ENCODE results near the gene PDCD1. TPM values are rescaled to one million over a fixed set of nuclear protein-coding genes. Genes with fewer than 3 reads are reported as not detected.

Gene PDCD1
- total RNA-seq, 1 experiment from 2014 or later, result 0.22 TPM

DNA sequence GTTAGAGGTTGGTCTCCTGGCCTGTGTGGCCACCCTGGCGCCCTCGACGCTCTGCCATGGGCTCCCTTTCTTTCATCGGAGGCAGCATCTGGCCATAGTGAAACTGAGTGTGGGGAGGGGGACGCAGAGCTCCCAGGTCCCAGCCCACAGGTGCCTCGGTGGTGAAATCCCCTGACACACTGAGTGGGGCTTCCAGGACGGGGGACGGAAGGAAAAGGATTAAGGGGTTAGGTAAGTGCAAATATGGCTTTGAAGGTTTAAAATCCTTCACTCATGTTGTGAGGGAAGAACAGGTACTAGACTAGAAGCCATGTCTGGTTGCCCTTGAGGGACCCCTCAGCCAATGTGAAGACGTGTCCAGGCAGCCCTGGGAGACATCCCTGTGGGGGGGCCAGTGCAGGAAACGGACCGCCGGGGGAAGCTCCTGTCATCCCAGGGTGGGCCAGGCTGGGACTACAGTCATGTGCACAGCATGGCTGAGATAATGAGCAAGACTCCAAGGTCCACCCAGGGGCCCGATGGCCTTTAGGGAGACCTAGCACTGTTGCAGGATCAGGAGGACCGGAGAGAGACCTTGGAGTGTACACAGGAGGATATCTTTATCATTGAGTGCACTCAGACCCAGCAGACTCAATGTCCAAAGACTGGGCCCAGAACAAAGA lies 47.2 kb upstream of the PDCD1 start:
- H3K9me3 ChIP-seq (ENCODE audit: control insufficient read depth in 1 of 2, insufficient read depth in 1 of 2, low read depth in 1 of 2, low read length in 2 of 2), result no peaks in the 10 kb centered on the region
- H3K79me2 ChIP-seq (ENCODE audit: insufficient read depth, low read length), result no peaks in the 10 kb centered on the region
- H3K36me3 ChIP-seq (ENCODE audit: control insufficient read depth in 1 of 2, insufficient read depth in 2 of 2, low read length in 2 of 2), result no peaks in the 10 kb centered on the region
- DNase-seq (ENCODE audit: low read depth, low spot score) (no peak), ATAC-seq (no peak)
- H3K4me2 ChIP-seq (ENCODE audit: low read length), result no peak overlapping the region
- H3K27ac ChIP-seq (ENCODE audit: low read depth, low read length), result no peak overlapping the region
- no peak overlapping the region for H2AFZ ChIP-seq (ENCODE audit: low read depth, low read length, poor library complexity, severe bottlenecking)
- H3K4me1 ChIP-seq (ENCODE audit: control insufficient read depth in 1 of 2, insufficient read depth in 2 of 2, low read length in 2 of 2), result no peaks in the 10 kb centered on the region
- ChIA-PET RAD21 (ENCODE audit: low non-redundant PET in 1 of 2, low total read pairs in 2 of 2, uncharacterized antibody in 2 of 2, unreplicated experiment in 2 of 2) (no interaction called here), CTCF (no interaction called here), POLR2A (no interaction called here)
- no peaks in the 10 kb centered on the region for H3K9me2 ChIP-seq (ENCODE audit: insufficient read depth)
- H3K4me3 ChIP-seq (replicated peaks in 1 of 2; ENCODE audit: low read depth in 1 of 2, low read length in 2 of 2), result no peak overlapping the region
- intact Hi-C loops (cut with micrococcal nuclease), result no loop called here
- no peaks in the 10 kb centered on the region for H3K27me3 ChIP-seq (ENCODE audit: insufficient read depth, low read length)
- BruUV-seq (replicated peaks), result no TSS peak
- TF ChIP-seq, protein P1, sequence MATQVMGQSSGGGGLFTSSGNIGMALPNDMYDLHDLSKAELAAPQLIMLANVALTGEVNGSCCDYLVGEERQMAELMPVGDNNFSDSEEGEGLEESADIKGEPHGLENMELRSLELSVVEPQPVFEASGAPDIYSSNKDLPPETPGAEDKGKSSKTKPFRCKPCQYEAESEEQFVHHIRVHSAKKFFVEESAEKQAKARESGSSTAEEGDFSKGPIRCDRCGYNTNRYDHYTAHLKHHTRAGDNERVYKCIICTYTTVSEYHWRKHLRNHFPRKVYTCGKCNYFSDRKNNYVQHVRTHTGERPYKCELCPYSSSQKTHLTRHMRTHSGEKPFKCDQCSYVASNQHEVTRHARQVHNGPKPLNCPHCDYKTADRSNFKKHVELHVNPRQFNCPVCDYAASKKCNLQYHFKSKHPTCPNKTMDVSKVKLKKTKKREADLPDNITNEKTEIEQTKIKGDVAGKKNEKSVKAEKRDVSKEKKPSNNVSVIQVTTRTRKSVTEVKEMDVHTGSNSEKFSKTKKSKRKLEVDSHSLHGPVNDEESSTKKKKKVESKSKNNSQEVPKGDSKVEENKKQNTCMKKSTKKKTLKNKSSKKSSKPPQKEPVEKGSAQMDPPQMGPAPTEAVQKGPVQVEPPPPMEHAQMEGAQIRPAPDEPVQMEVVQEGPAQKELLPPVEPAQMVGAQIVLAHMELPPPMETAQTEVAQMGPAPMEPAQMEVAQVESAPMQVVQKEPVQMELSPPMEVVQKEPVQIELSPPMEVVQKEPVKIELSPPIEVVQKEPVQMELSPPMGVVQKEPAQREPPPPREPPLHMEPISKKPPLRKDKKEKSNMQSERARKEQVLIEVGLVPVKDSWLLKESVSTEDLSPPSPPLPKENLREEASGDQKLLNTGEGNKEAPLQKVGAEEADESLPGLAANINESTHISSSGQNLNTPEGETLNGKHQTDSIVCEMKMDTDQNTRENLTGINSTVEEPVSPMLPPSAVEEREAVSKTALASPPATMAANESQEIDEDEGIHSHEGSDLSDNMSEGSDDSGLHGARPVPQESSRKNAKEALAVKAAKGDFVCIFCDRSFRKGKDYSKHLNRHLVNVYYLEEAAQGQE (IDR thresholded peaks at IDR 0.05; ENCODE audit: low read depth), result no peak
- TF ChIP-seq CEBPB (IDR thresholded peaks at IDR 0.05; ENCODE audit: low read depth) (no peak), POLR2A (IDR thresholded peaks at IDR 0.05; ENCODE audit: borderline replicate concordance, extremely low read depth, insufficient read depth, insufficient read length) (no peak), ZNF274 (IDR thresholded peaks at IDR 0.05; ENCODE audit: low read depth, low read length) (no peak), YY1 (IDR thresholded peaks at IDR 0.05; ENCODE audit: extremely low read depth, insufficient replicate concordance, low read depth, low read length) (no peak), POLR2AphosphoS5 (IDR thresholded peaks at IDR 0.05; ENCODE audit: low read depth, low read length) (no peak), ZFX (IDR thresholded peaks at IDR 0.05) (no peak), CBX3 (IDR thresholded peaks at IDR 0.05; ENCODE audit: low read depth) (no peak), SP1 (IDR thresholded peaks at IDR 0.05; ENCODE audit: low read depth) (no peak), TCF7L2 (IDR thresholded peaks at IDR 0.05; ENCODE audit: borderline replicate concordance, extremely low read depth, insufficient read depth, insufficient read length) (no peak), RAD21 (IDR thresholded peaks at IDR 0.05; ENCODE audit: low read depth) (no peak), ELF1 (IDR thresholded peaks at IDR 0.05; ENCODE audit: borderline replicate concordance, low read depth) (no peak), SIN3A (IDR thresholded peaks at IDR 0.05; ENCODE audit: low read depth) (no peak), EZH2phosphoT487 (IDR thresholded peaks at IDR 0.05; ENCODE audit: borderline replicate concordance) (no peak), FOSL1 (IDR thresholded peaks at IDR 0.05; ENCODE audit: low read depth) (no peak), EZH2 (IDR thresholded peaks at IDR 0.05) (no peak), EGR1 (IDR thresholded peaks at IDR 0.05; ENCODE audit: low read depth) (no peak)
- TF ChIP-seq, protein P2, sequence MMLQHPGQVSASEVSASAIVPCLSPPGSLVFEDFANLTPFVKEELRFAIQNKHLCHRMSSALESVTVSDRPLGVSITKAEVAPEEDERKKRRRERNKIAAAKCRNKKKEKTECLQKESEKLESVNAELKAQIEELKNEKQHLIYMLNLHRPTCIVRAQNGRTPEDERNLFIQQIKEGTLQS (IDR thresholded peaks at IDR 0.05), result no peak
- TF ChIP-seq, protein P3, sequence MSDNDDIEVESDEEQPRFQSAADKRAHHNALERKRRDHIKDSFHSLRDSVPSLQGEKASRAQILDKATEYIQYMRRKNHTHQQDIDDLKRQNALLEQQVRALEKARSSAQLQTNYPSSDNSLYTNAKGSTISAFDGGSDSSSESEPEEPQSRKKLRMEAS (IDR thresholded peaks at IDR 0.05), result no peak
- TF ChIP-seq, protein P4, sequence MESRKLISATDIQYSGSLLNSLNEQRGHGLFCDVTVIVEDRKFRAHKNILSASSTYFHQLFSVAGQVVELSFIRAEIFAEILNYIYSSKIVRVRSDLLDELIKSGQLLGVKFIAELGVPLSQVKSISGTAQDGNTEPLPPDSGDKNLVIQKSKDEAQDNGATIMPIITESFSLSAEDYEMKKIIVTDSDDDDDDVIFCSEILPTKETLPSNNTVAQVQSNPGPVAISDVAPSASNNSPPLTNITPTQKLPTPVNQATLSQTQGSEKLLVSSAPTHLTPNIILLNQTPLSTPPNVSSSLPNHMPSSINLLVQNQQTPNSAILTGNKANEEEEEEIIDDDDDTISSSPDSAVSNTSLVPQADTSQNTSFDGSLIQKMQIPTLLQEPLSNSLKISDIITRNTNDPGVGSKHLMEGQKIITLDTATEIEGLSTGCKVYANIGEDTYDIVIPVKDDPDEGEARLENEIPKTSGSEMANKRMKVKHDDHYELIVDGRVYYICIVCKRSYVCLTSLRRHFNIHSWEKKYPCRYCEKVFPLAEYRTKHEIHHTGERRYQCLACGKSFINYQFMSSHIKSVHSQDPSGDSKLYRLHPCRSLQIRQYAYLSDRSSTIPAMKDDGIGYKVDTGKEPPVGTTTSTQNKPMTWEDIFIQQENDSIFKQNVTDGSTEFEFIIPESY (IDR thresholded peaks at IDR 0.05; ENCODE audit: extremely low read depth, insufficient replicate concordance, low read length), result no peak
- H3K9ac ChIP-seq (ENCODE audit: low read length), result no peak overlapping the region
- no peaks in the 10 kb centered on the region for H4K20me1 ChIP-seq (ENCODE audit: insufficient read depth)

Measured in HCT116 (cell line).